ENCODE results near the gene KRT17.
"Not testable (repeated sequence)": the region's sequence is repeated elsewhere in the genome, so short reads cannot be mapped to it uniquely, and the experiment has no call there.

Gene KRT17

DNA sequence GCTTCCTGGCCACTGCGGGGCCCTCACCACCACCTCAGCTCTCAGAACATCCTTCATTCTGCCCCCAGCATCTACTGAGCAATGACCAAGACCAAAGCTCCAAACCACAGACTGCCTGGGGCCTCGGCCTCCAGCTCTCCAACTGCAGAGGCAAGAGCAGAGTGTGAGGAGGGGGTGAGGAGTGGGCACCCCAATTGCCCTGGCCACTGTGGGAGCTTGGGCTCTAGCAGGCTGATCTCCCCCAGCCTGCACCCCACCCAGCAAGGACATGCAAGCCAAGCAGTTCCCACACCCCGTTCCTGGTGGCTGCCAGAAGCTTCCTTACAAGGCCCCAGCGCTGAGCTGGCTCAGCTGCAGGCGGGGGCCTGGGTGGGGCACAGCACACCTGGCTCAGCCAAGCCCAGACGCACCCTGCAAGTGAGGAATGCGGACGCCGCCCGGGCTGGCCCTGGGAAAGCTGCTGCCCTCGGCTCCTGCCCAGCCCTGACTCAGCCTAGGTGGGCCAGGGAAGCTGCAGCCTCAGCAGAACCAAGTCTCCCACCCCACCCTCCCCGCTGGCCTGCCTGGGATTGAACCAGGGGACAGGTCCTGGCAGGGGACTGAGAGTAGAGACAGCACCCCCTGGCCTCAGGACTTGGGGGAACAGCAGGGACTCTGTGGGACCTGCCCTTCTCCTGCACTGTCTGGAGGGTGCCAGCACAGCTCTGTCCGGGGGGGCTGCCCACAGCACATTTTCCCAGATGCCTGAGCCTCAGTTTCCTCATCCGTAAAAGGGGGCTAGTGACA is 29.7 kb upstream of the KRT17 start:
- no peak for DNase-seq

GRCh38 chr17:41653421-41653820 is 29.0 kb upstream of the KRT17 start:
- no peak for DNase-seq

- no peak for DNase-seq
These were observed 28.1 kb upstream of the KRT17 start for GRCh38 chr17:41652461-41652970.

DNA sequence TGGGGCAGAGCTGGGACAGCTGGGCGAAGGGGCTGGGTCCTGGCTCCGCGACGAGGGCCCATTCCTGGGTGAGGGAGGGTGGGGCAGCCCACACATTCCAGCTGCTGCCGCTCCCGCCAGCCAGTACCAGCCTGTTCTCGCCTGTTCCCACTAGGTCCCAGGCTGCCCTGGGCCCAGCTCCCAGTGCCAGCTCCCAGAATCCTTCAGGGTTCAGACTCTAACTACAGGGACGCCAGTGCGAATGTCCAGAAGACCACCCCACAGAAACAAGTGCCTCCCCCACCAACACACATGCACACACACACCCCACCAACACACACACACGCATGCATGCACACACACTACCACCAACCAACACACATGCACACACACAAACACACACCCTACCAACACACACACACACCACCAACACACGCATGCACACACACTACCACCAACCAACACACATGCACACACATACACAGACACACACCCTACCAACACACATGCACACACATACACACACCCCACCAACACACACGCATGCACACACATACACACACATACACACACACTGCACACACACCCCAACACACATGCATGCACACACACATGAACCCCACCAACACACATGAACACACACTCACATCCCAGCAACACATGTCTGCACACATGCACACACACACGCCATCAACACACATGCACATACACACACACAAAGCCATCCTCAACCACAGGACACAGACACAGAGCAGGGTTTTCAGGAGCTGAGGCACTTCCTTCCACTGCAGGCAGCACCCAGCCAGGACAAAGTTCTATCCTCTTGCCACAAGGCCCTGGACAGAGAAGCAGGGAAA is 27.5 kb upstream of the KRT17 start:
- DNase-seq = no peak

GRCh38 chr17:41650794-41651624 is 26.6 kb upstream of the KRT17 start:
- no peak for DNase-seq

GRCh38 chr17:41649923-41650519 is 25.6 kb upstream of the KRT17 start:
- no peak for DNase-seq

GRCh38 chr17:41648411-41649195 is 24.2 kb upstream of the KRT17 start:
- DNase-seq = peak; percentile 83

DNA sequence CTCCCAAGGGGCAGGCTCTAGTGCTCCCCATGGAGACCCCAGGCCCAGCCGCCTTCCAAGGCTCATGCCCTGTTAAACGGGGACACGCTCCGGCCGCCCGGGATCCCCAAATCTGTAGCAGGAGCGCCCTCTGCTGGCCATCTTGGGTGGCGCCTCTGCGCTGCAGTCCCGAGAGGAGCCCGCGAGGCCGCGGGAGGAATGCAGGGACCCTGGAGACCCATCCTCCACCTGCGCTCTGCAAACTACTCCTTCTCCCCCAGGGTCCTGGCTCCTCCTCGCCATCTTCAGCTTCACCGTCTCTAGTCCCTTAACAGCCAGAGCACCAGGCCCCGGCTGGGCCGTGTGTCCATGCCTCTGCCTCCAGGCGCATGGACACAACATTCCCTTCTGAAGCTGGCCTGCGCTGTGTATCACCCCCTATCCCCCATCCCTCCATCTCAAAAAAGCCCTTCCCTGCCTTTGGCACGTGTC is 23.6 kb upstream of the KRT17 start:
- peak; percentile 72 for DNase-seq

GRCh38 chr17:41647038-41647813 is 22.9 kb upstream of the KRT17 start:
- no peak for DNase-seq

DNA sequence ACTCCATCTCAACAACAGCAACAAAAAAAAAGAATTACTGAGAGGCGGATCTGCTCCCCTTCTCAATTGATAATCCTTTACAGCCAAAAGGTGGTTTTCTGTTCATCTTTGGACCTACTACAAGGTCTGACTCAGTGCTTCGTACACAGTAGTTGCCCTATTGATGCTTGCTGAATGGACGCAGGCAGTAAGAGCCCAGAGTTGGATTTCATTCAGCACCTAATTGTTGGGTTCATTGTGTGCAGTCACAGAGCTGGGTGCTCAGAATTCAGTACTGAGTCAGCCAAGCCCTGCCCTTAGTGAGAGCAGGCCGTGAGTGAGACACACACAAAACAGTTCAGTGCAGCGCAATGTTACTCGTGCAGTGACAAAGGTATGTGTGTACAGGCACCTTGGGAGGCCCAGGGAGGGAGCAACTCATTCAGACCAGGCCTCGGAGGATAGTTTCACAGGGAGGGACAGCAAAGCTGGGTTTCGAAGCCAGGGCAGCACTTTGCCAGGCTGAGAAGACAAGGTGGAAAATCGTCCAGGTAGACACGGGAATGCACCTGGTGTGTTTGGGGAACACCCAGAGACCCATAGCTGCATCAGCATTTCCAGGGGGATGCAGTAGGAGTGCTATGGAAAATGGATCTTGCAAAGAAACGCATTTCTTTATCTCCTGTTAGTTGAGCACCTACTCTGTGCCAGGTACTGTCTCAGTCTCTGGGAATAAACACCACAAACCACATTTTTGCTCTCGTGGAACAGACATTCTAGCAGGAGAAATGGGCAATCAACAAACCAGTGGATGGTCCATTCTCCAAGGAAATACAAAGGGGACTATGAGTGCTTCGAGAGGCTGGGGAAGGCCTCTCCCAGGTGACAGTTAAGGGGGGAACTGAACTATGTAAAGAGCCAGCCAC is 18.1 kb upstream of the KRT17 start:
- no peak for DNase-seq

- DNase-seq = not testable (repeated sequence)
These were observed 16.2 kb upstream of the KRT17 start for GRCh38 chr17:41640596-41640995.

DNA sequence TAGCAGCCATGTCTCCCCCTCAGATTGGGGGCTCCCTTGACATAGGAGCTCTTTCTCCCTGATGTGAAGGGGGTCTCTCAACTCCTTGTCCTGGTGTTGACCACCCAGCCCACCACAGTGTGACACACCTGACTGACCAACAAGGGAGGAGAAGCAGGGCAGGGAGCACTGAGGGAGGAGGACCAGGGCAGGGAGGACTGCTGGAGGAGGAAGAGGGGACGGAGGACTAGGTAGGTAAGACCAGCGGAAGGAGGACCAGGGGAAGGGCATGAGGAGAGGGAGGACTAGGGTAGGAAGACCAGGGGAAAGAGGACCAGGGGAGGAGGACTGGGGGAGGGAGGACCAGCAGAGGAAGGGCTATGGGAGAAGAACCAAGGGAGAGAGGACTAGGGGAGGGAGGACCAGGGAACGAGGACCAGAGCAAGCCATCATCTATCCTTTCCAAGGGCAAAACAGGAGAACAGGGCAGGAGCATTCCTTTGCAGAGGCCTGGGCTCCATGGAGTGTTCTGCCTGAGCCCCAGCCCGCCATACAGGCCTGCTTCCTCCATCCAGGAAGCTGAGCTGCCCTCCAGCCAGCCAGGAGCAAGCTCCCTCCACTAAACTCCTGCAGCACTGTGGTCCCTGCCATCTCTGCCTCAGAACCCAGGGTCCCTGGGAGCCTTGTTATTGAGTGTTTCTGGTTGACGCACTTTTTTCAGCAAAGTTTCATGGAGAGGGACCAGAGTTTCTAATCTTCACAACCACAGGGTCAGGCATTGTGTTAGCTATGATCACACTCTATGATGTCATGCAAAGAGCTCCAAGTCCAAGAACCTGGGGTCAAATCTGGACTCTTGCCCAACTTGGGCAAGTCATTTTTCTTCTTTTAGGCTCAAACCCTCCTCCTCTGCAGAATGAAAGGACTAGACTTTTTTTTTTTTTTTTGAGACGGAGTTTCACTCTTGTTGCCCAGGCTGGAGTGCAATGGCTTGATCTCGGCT is 15.4 kb upstream of the KRT17 start:
- no peak for DNase-seq

DNA sequence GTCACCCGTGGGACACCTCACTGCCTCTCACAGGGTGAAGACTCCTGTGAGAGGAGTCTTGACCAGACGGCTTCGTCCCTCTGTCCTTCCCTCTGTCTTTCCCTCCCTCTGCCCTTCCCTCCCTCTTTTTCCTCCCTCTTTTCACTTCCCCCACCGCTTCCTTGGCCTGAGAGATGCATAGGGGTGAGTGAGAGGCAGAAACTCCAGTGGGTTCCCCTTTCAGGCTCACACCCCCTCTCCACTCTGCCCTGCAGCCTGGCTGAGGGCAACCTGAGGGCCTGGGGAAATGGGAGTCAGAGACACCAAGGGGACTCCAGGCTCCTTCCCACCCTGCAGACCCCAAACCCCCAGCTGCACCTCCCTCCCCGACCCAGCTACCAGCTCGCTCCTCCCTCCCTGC is 14.6 kb upstream of the KRT17 start:
- no peak for DNase-seq

DNA sequence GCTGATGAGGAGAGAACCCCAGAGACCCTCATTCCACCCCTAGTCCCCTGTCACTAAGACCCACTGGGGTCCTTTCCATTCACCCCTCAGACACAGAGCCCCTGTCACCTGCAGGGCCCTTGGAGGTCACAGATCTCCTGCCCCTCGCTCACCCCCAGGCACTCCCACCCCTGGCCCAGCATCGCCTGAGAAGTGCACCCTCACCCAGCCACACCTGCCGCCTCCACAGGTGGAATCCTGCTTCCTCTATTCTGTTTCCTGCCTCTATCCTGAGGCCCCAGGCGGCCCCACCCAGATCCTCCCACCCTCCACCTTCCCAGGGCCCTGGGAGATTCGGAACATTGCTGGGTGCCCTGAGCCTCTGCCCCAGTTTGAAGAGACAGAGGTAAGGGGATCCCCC is 13.8 kb upstream of the KRT17 start:
- no peak for DNase-seq

- DNase-seq = no peak
These were observed 12.3 kb upstream of the KRT17 start for GRCh38 chr17:41636652-41637051.

- DNase-seq = peak; percentile 46
These were observed 11.0 kb upstream of the KRT17 start for GRCh38 chr17:41635121-41636097.

GRCh38 chr17:41634639-41635038 is 10.3 kb upstream of the KRT17 start:
- no peak for DNase-seq
